Epithelial cell of proximal tubule (primary cell): ENCODE results near the gene RASL12. TPM values are rescaled to one million over a fixed set of nuclear protein-coding genes. Genes with fewer than 3 reads are reported as not detected.

Experiments
- DNase-seq: peaks from one replicate; pipeline ENCODE4 v3.0.0-alpha.2; 2011; ENCODE audit warnings: low read depth
- H3K4me3 ChIP-seq: 2 replicates; pipeline ENCODE4 v1.5.1; 2011; ENCODE audit warnings: low read depth, mild to moderate bottlenecking, low read length
- total RNA-seq: library from RNA; depleted of rRNA; stranded (reverse); fragments of >200 nt; gene quantifications from 2 replicates; pipeline ENCODE4 v1.2.3, GENCODE V29; 2015
- TF ChIP-seq, protein P1 (sequence below): conservative IDR thresholded peaks from 2 replicates; pipeline ENCODE4 v1.5.1; 2012; ENCODE audit warnings: low read depth, mild to moderate bottlenecking, low read length

RASL12 gene
- total RNA-seq, 1 donor from 2014 or later, result not detected

DNA sequence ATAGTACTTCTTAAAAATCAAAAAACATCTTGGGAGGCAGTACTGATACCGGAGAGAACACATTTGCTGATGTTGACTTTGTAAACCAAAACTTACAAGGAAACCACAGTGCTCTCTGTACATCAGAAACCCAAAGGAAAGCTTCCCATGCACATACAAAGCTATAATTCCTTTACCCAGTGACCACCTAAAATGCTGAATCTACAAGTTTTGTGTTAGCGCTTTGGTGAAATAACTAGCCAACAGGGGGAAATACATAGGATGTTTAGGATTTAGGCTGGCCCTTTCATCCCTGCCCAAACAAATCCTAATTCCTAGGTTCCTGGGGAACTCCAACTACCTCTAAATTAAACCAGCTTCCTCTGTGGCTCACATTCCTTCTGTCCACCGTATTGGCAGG is 62.8 kb downstream of the RASL12 start:
- TF ChIP-seq, protein P1, sequence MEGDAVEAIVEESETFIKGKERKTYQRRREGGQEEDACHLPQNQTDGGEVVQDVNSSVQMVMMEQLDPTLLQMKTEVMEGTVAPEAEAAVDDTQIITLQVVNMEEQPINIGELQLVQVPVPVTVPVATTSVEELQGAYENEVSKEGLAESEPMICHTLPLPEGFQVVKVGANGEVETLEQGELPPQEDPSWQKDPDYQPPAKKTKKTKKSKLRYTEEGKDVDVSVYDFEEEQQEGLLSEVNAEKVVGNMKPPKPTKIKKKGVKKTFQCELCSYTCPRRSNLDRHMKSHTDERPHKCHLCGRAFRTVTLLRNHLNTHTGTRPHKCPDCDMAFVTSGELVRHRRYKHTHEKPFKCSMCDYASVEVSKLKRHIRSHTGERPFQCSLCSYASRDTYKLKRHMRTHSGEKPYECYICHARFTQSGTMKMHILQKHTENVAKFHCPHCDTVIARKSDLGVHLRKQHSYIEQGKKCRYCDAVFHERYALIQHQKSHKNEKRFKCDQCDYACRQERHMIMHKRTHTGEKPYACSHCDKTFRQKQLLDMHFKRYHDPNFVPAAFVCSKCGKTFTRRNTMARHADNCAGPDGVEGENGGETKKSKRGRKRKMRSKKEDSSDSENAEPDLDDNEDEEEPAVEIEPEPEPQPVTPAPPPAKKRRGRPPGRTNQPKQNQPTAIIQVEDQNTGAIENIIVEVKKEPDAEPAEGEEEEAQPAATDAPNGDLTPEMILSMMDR, result no peak

More for the DNA sequence above, 62.8 kb downstream of the RASL12 start:
- no peak for DNase-seq
- H3K4me3 ChIP-seq, result no peak overlapping the region

Other genes with a start within 250 kb of the RASL12 start
- gene PIF1, start 242.3 kb downstream of the RASL12 start, total RNA-seq, result 23.3 and 27.6 TPM in 2 replicates
- gene PLEKHO2, start 226.1 kb downstream of the RASL12 start, total RNA-seq, result 3.9 and 6.4 TPM in 2 replicates
- gene ANKDD1A, start 156.1 kb downstream of the RASL12 start, total RNA-seq, result 0.51 and 3.0 TPM in 2 replicates
- 80.1 and 83.0 TPM in 2 replicates for gene SPG21, start 78.1 kb downstream of the RASL12 start, total RNA-seq
- 22.1 and 27.1 TPM in 2 replicates for gene MTFMT, start 38.4 kb downstream of the RASL12 start, total RNA-seq
- not detected in 2 replicates for gene SLC51B, start 22.6 kb downstream of the RASL12 start, total RNA-seq
- not detected in 2 replicates for gene KBTBD13, start 8.8 kb upstream of the RASL12 start, total RNA-seq
- 0.07 and 0.23 TPM in 2 replicates for gene UBAP1L, start 47.2 kb upstream of the RASL12 start, total RNA-seq
- gene PDCD7, start 65.8 kb upstream of the RASL12 start, total RNA-seq, result 24.6 and 26.3 TPM in 2 replicates
- 20.0 and 24.3 TPM in 2 replicates for gene CLPX, start 117.4 kb upstream of the RASL12 start, total RNA-seq
- gene CILP, start 143.5 kb upstream of the RASL12 start, total RNA-seq, result not detected in 2 replicates
- gene PARP16, start 218.9 kb upstream of the RASL12 start, total RNA-seq, result 3.5 and 7.9 TPM in 2 replicates
- not detected in 2 replicates for gene RNU5A-1, start 228.1 kb upstream of the RASL12 start, total RNA-seq
- not detected in 2 replicates for gene RNU5B-1, start 236.7 kb upstream of the RASL12 start, total RNA-seq